GM21367 (cell line): ENCODE data around the gene NQO1.
"Not testable (repeated sequence)": the region's sequence is repeated elsewhere in the genome, so short reads cannot be mapped to it uniquely, and the experiment has no call there.

Experiments used
- ATAC-seq: cut with Tn5 transposase; IDR thresholded peaks from one replicate; pipeline ENCODE4 v1.9.1; 2021; ENCODE audit not compliant: unreplicated experiment

The NQO1 gene

GRCh38 chr16:69744363-69745231 lies 18.2 kb upstream of the NQO1 start:
- ATAC-seq, result no peak

- no peak for ATAC-seq
These were observed 15.9 kb upstream of the NQO1 start for GRCh38 chr16:69741951-69742904.

GRCh38 chr16:69741519-69741918 lies 15.2 kb upstream of the NQO1 start:
- ATAC-seq, result no peak

- no peak for ATAC-seq
These were observed 5.7 kb upstream of the NQO1 start for GRCh38 chr16:69732101-69732500.

- ATAC-seq, result not testable (repeated sequence)
These were observed 4.9 kb upstream of the NQO1 start for GRCh38 chr16:69731280-69731679.

GRCh38 chr16:69729030-69729429 lies 2.7 kb upstream of the NQO1 start:
- ATAC-seq, result not testable (repeated sequence)

GRCh38 chr16:69727916-69728270 lies 1.5 kb upstream of the NQO1 start:
- ATAC-seq, result no peak

- no peak for ATAC-seq
These were observed 664 bp downstream of the NQO1 start for GRCh38 chr16:69725480-69726312.

- ATAC-seq, result no peak
These were observed 1.3 kb downstream of the NQO1 start for GRCh38 chr16:69724981-69725479.

GRCh38 chr16:69724414-69724873 lies 1.9 kb downstream of the NQO1 start:
- no peak for ATAC-seq

- ATAC-seq, result no peak
These were observed 4.9 kb downstream of the NQO1 start for GRCh38 chr16:69721441-69721957.

- ATAC-seq, result no peak
These were observed 5.4 kb downstream of the NQO1 start for GRCh38 chr16:69720822-69721430.

GRCh38 chr16:69718111-69718764 lies 8.1 kb downstream of the NQO1 start:
- ATAC-seq, result no peak

- ATAC-seq, result no peak
These were observed 9.3 kb downstream of the NQO1 start for GRCh38 chr16:69717066-69717465.

GRCh38 chr16:69712914-69713581 lies 13.3 kb downstream of the NQO1 start:
- no peak for ATAC-seq

- ATAC-seq, result no peak
These were observed 14.1 kb downstream of the NQO1 start for GRCh38 chr16:69712277-69712676.

- ATAC-seq, result no peak
These were observed 15.1 kb downstream of the NQO1 start for GRCh38 chr16:69711115-69711740.

GRCh38 chr16:69709456-69710084 lies 16.8 kb downstream of the NQO1 start:
- no peak for ATAC-seq
